Mucosa of descending colon (tissue), 3 donors: ENCODE data around the gene CBLB. TPM values are rescaled to one million over a fixed set of nuclear protein-coding genes. Genes with fewer than 3 reads are reported as not detected.

ENCODE experiments used
- ATAC-seq: fragments of 200-7000 bp; cut with Tn5 transposase; one replicate; pipeline ENCODE4 v1.9.1; 2020; ENCODE audit warnings: mild to moderate bottlenecking, moderate library complexity
- DNase-seq, 3 donors: peaks; one replicate each; pipeline ENCODE4 v3.0.0-alpha.2; 2020
- H3K36me3 ChIP-seq: fragments of 200-600 bp; one replicate; pipeline ENCODE4 v1.8.0; 2021; ENCODE audit warnings: low read depth, mild to moderate bottlenecking
- H3K4me1 ChIP-seq: fragments of 200-600 bp; one replicate; pipeline ENCODE4 v1.8.0; 2021; ENCODE audit warnings: low read depth, mild to moderate bottlenecking
- H3K4me3 ChIP-seq: fragments of 200-600 bp; one replicate; pipeline ENCODE4 v1.8.0; 2021; ENCODE audit warnings: mild to moderate bottlenecking
- H3K9me3 ChIP-seq: fragments of 200-600 bp; one replicate; pipeline ENCODE4 v1.8.0; 2021; ENCODE audit warnings: mild to moderate bottlenecking
- CTCF ChIP-seq: fragments of 200-600 bp; IDR thresholded peaks from one replicate; pipeline ENCODE4 v1.8.0; 2022; ENCODE audit warnings: antibody characterized with exemption, mild to moderate bottlenecking
- intact Hi-C, 2 donors: fragments of 100-400 bp; cut with DNase I in 1 of 2; cut with micrococcal nuclease in 1 of 2; formaldehyde crosslinking; loops; one replicate each; pipeline versions ENCODE4 v1.11.0 to v1.11.1; 2022; cut with DNase I, micrococcal nuclease
- total RNA-seq, 3 donors: library from RNA; stranded (reverse); fragmentation: NEBNext Ultra II Directional in 2 of 3; extraction: Animal tissue kit (Norgen Biotek cat#: 25700) in 2 of 3; gene quantifications; one replicate each; pipeline versions ENCODE4 v1.2.1 to v1.2.4, GENCODE V29; 2021 to 2023
- donor health status: DM: no; HTN: no; CAD: no; lungs with moderate emphysema.
- donor health status: DM: no; HTN: no; CAD: no.
- donor health status: DM: no; HTN: yes; CAD: no.

The CBLB gene
- total RNA-seq, 3 donors from 2014 or later = 41.7 to 52.2 (median 51.0) TPM

GRCh38 chr3:105862217-105862616 is 6.6 kb downstream of the CBLB start:
- Histone ChIP-seq H3K36me3 (no peaks in the 10 kb centered on the region), H3K9me3 (no peaks in the 10 kb centered on the region), H3K4me3 (no peak overlapping the region), H3K4me1 (peaks cover 11% of the 10 kb centered on the region)
- TF ChIP-seq CTCF = no peak
- DNase-seq = no peak
- ATAC-seq = peak; percentile 34
- intact Hi-C loops = loop anchor here in 1 of 2 donors (10.0 kb wide), 1 partner anchor 177 kb away; no protein-coding TSS in a partner anchor

GRCh38 chr3:105860641-105861040 is 8.2 kb downstream of the CBLB start:
- Histone ChIP-seq H3K36me3 (no peaks in the 10 kb centered on the region), H3K4me1 (peaks cover 8% of the 10 kb centered on the region), H3K9me3 (no peaks in the 10 kb centered on the region), H3K4me3 (no peak overlapping the region)
- no peak for TF ChIP-seq CTCF
- DNase-seq = no peak
- intact Hi-C loops = loop anchor here in 1 of 2 donors (10.0 kb wide), 1 partner anchor 176 kb away; no protein-coding TSS in a partner anchor
- ATAC-seq = no peak

GRCh38 chr3:105858017-105858416 is 10.8 kb downstream of the CBLB start:
- H3K4me1 ChIP-seq = peaks cover 2% of the 10 kb centered on the region
- DNase-seq = no peak
- intact Hi-C loops = no loop called here
- H3K4me3 ChIP-seq = no peak overlapping the region
- ATAC-seq = no peak
- no peaks in the 10 kb centered on the region for H3K9me3 ChIP-seq
- no peaks in the 10 kb centered on the region for H3K36me3 ChIP-seq
- TF ChIP-seq CTCF = no peak

GRCh38 chr3:105857601-105858000 is 11.2 kb downstream of the CBLB start:
- H3K4me1 ChIP-seq = peaks cover 2% of the 10 kb centered on the region
- no peak for TF ChIP-seq CTCF
- H3K9me3 ChIP-seq = no peaks in the 10 kb centered on the region
- ATAC-seq (no peak), DNase-seq (no peak)
- no peaks in the 10 kb centered on the region for H3K36me3 ChIP-seq
- H3K4me3 ChIP-seq = no peak overlapping the region
- intact Hi-C loops = no loop called here

GRCh38 chr3:105856605-105857004 is 12.2 kb downstream of the CBLB start:
- no peak for ATAC-seq
- no peaks in the 10 kb centered on the region for H3K36me3 ChIP-seq
- H3K4me3 ChIP-seq = no peak overlapping the region

More at GRCh38 chr3:105856605-105857004, 12.2 kb downstream of the CBLB start:
- Histone ChIP-seq H3K4me1 (peaks cover 2% of the 10 kb centered on the region), H3K9me3 (no peaks in the 10 kb centered on the region)
- intact Hi-C loops = no loop called here
- DNase-seq = no peak
- no peak for TF ChIP-seq CTCF
